ENCODE results near the gene NGFR. TPM values are rescaled to one million over a fixed set of nuclear protein-coding genes. Genes with fewer than 3 reads are reported as not detected.

Gene NGFR
- total and polyA plus RNA-seq, 9 of the 15 experiments (the other 6 are each of a cell fraction or from before 2014, with no cell fraction given), result 0.07 to 0.23 (median 0.13) TPM; not detected in 4

DNA sequence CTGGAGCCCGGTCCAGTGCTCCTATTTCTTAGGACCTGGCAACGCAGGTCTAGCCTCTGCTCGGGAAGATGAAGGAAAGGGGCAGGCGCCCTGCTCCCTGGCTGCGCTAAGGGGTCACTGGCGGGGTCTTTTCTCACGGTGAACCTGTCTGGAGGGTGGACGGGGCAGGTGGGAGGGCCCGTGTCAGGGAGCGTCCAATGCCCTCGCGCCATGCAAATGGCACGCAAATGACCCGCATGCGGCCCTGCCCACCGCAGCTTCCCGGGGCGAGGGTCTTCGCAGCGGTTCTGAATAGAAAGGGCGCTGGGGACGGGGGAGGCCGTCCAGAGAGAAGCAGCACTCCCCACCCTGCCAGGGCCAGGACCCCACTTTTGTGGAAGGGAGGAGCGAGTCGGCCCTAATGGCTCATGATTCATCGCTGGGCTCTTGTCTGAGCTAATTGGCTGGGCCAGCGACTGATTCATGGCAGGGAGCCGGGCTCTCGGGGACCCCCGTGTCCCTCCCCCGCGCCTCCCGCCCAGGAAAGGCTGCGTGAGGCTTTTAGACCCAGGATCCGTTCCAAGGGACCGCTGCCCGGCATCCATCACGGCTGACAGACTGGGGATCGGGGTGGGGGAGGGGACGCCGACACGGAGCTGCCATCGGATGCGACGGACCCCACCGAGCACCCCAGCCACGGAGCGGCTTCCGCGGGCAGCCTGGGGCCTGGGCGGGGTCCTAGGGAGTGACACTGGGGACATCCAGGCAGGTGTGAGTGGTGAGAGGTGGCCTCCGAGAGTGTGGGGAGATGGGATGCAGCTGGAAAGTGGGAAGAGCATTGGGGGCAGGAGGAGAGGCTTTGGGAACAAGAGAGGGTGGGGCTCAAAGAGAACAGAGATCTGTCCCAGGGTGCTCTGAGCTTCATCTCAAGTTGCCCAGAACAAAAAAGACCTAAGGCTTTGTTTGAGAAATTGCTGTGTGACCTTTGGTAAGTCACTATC lies 25.0 kb upstream of the NGFR start (continued):
- TF ChIP-seq, protein P1, sequence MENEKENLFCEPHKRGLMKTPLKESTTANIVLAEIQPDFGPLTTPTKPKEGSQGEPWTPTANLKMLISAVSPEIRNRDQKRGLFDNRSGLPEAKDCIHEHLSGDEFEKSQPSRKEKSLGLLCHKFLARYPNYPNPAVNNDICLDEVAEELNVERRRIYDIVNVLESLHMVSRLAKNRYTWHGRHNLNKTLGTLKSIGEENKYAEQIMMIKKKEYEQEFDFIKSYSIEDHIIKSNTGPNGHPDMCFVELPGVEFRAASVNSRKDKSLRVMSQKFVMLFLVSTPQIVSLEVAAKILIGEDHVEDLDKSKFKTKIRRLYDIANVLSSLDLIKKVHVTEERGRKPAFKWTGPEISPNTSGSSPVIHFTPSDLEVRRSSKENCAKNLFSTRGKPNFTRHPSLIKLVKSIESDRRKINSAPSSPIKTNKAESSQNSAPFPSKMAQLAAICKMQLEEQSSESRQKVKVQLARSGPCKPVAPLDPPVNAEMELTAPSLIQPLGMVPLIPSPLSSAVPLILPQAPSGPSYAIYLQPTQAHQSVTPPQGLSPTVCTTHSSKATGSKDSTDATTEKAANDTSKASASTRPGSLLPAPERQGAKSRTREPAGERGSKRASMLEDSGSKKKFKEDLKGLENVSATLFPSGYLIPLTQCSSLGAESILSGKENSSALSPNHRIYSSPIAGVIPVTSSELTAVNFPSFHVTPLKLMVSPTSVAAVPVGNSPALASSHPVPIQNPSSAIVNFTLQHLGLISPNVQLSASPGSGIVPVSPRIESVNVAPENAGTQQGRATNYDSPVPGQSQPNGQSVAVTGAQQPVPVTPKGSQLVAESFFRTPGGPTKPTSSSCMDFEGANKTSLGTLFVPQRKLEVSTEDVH (IDR thresholded peaks at IDR 0.05; ENCODE audit: low read depth, partially characterized antibody), result no peak
- TF ChIP-seq, protein P2, sequence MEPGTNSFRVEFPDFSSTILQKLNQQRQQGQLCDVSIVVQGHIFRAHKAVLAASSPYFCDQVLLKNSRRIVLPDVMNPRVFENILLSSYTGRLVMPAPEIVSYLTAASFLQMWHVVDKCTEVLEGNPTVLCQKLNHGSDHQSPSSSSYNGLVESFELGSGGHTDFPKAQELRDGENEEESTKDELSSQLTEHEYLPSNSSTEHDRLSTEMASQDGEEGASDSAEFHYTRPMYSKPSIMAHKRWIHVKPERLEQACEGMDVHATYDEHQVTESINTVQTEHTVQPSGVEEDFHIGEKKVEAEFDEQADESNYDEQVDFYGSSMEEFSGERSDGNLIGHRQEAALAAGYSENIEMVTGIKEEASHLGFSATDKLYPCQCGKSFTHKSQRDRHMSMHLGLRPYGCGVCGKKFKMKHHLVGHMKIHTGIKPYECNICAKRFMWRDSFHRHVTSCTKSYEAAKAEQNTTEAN (CRISPR knock-in tag; IDR thresholded peaks at IDR 0.05), result no peak
- TF ChIP-seq ZNF79 (CRISPR knock-in tag; IDR thresholded peaks at IDR 0.05; ENCODE audit: low read depth) (no peak), TARDBP (IDR thresholded peaks at IDR 0.05) (no peak), SMAD2 (IDR thresholded peaks at IDR 0.05; ENCODE audit: low read depth, low read length) (no peak)
- TF ChIP-seq, protein P3, sequence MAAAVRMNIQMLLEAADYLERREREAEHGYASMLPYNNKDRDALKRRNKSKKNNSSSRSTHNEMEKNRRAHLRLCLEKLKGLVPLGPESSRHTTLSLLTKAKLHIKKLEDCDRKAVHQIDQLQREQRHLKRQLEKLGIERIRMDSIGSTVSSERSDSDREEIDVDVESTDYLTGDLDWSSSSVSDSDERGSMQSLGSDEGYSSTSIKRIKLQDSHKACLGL (CRISPR knock-in tag; IDR thresholded peaks at IDR 0.05; ENCODE audit: borderline replicate concordance, poor library complexity, severe bottlenecking), result no peak
